Testis (tissue), 2 donors: ENCODE results near the gene ARHGEF7.

ENCODE experiments used
- CTCF ChIP-seq, 3 experiments: fragments of 450-650 bp in 2 of 3; fragments of 200-600 bp in 1 of 3; sonication (generic) in 1 of 3; IDR thresholded peaks; one replicate each; pipeline ENCODE4 v1.5.1; 2016 to 2019; ENCODE audit warnings: antibody characterized with exemption in 3 of 3, mild to moderate bottlenecking in 2 of 3, moderate library complexity in 1 of 3
- POLR2A ChIP-seq: fragments of 450-650 bp; IDR thresholded peaks from one replicate; pipeline ENCODE4 v1.6.1; 2017; ENCODE audit warnings: antibody characterized with exemption, mild to moderate bottlenecking, moderate library complexity

GRCh38 chr13:111269508-111269907 is 154.4 kb downstream of the ARHGEF7 start:
- TF ChIP-seq CTCF (IDR thresholded peaks at IDR 0.05) (no peak), POLR2A (no peak)
